A673 (cell line): ENCODE data around the gene LIX1L. TPM values are rescaled to one million over a fixed set of nuclear protein-coding genes. Genes with fewer than 3 reads are reported as not detected.
"Not testable (repeated sequence)": the region's sequence is repeated elsewhere in the genome, so short reads cannot be mapped to it uniquely, and the experiment has no call there.

Source experiments
- BruUV-seq: library from RNA; stranded (reverse); fragments of 400-500 nt; replicated peaks from 2 replicates; lab custom pipeline; 2021; lab: Mats Ljungman, UMichigan
- CTCF ChIA-PET: fragments of 300-600 bp; sonication (Branson Sonifier 250); formaldehyde crosslinking; loops from one replicate; lab custom pipeline; 2022; ENCODE audit warnings: antibody characterized with exemption; lab: Charles Lee
- POLR2A ChIA-PET: fragments of 300-600 bp; sonication (Branson Sonifier 250); formaldehyde crosslinking; loops from one replicate; lab custom pipeline; 2022; ENCODE audit warnings: antibody characterized with exemption; ENCODE audit not compliant: low non-redundant PET; lab: Charles Lee
- DNase-seq: peaks from one replicate; pipeline ENCODE4 v3.0.0-alpha.2; 2015; ENCODE audit warnings: low spot score
- H3K27ac ChIP-seq: fragments of 200-600 bp; sonication (generic); 2 replicates; pipeline ENCODE4 v1.5.1; 2016; ENCODE audit warnings: mixed run types, low read depth, mild to moderate bottlenecking, mixed read lengths, antibody characterized with exemption, low read length; ENCODE audit not compliant: poor library complexity, severe bottlenecking
- H3K27me3 ChIP-seq: fragments of 200-600 bp; sonication (generic); replicated peaks from 2 replicates; pipeline ENCODE4 v1.6.1; 2017; ENCODE audit warnings: mixed run types, low read depth, mild to moderate bottlenecking, mixed read lengths, antibody characterized with exemption, low read length; ENCODE audit not compliant: insufficient read depth, poor library complexity
- H3K36me3 ChIP-seq: fragments of 200-600 bp; sonication (generic); 2 replicates; pipeline ENCODE4 v1.6.1; 2016; ENCODE audit warnings: mixed run types, mild to moderate bottlenecking, mixed read lengths, antibody characterized with exemption, low read length; ENCODE audit not compliant: insufficient read depth, poor library complexity, severe bottlenecking
- H3K4me1 ChIP-seq: fragments of 200-600 bp; sonication (generic); 2 replicates; pipeline ENCODE4 v1.6.1; 2017; ENCODE audit warnings: mixed run types, mild to moderate bottlenecking, mixed read lengths, antibody characterized with exemption, low read length; ENCODE audit not compliant: insufficient read depth, poor library complexity, severe bottlenecking
- H3K4me3 ChIP-seq: fragments of 200-600 bp; sonication (generic); 2 replicates; pipeline ENCODE4 v1.5.1; 2016; ENCODE audit warnings: low read depth, mixed run types, mild to moderate bottlenecking, mixed read lengths, low read length; ENCODE audit not compliant: poor library complexity, severe bottlenecking
- H3K9me3 ChIP-seq: fragments of 200-600 bp; sonication (generic); 2 replicates; pipeline ENCODE4 v1.6.1; 2016; ENCODE audit warnings: mixed run types, low read depth, mild to moderate bottlenecking, mixed read lengths, antibody characterized with exemption, low read length; ENCODE audit not compliant: poor library complexity, severe bottlenecking
- CTCF ChIP-seq: fragments of 300-800, 200-600 bp; sonication (generic); conservative IDR thresholded peaks from 2 replicates; pipeline ENCODE4 v1.5.1; 2017; ENCODE audit warnings: low read depth, mild to moderate bottlenecking, antibody characterized with exemption, low read length, moderate library complexity, mixed read lengths
- EZH2 ChIP-seq: fragments of 200-600 bp; sonication (generic); IDR thresholded peaks from 2 replicates; pipeline ENCODE4 v1.6.1; 2017; ENCODE audit warnings: borderline replicate concordance, low read depth, mild to moderate bottlenecking, mixed read lengths, antibody characterized with exemption, low read length; ENCODE audit not compliant: poor library complexity, severe bottlenecking
- intact Hi-C: fragments of 100-400 bp; cut with micrococcal nuclease; formaldehyde crosslinking; loops from one replicate; pipeline ENCODE4 v1.10.0; 2022; ENCODE audit not compliant: unreplicated experiment
- total RNA-seq: library from RNA; stranded (reverse); gene quantifications from 2 replicates; pipeline ENCODE4 v1.2.3, GENCODE V29; 2021

Gene LIX1L
- total RNA-seq, 1 experiment from 2014 or later = 40.1 TPM

- H3K9me3 ChIP-seq = no peaks in the 10 kb centered on the region
- H3K27ac ChIP-seq = no peak overlapping the region
- intact Hi-C loops = no loop called here
- no TSS peak for BruUV-seq
- H3K4me3 ChIP-seq = no peak overlapping the region
- ChIA-PET CTCF (no interaction called here), POLR2A (no interaction called here)
- TF ChIP-seq EZH2 (no peak), CTCF (no peak)
- DNase-seq = no peak
- no peaks in the 10 kb centered on the region for H3K4me1 ChIP-seq
- H3K36me3 ChIP-seq = peaks cover 27% of the 10 kb centered on the region
- H3K27me3 ChIP-seq = no peaks in the 10 kb centered on the region
Measured at GRCh38 chr1:145936247-145936646, 21.6 kb downstream of the LIX1L start.

GRCh38 chr1:145935708-145936107 lies 22.1 kb downstream of the LIX1L start:
- Histone ChIP-seq H3K4me1 (no peaks in the 10 kb centered on the region), H3K4me3 (no peak overlapping the region), H3K27ac (no peak overlapping the region), H3K27me3 (no peaks in the 10 kb centered on the region), H3K9me3 (no peaks in the 10 kb centered on the region), H3K36me3 (peaks cover 27% of the 10 kb centered on the region)
- TF ChIP-seq EZH2 = no peak
- no peak for TF ChIP-seq CTCF
- ChIA-PET CTCF (no interaction called here), POLR2A (interaction anchor here (0.5 kb wide), 1 partner anchor 18 kb away, joined by 5 read pairs; no protein-coding TSS in a partner anchor)
- DNase-seq = no peak
- no TSS peak for BruUV-seq
- intact Hi-C loops = no loop called here

- BruUV-seq, CTCF ChIA-PET, H3K4me1 ChIP-seq, H3K27ac ChIP-seq, POLR2A ChIA-PET, intact Hi-C loops, H3K9me3 ChIP-seq, H3K27me3 ChIP-seq, H3K4me3 ChIP-seq, DNase-seq: not testable (repeated sequence)
- H3K36me3 ChIP-seq = peaks cover 27% of the 10 kb centered on the region
Measured at GRCh38 chr1:145932522-145933009, 25.3 kb downstream of the LIX1L start.
